ENCODE data around the gene CTU1. TPM values are rescaled to one million over a fixed set of nuclear protein-coding genes. Genes with fewer than 3 reads are reported as not detected.
A peak's percentile ranks its signal among the peaks of the same experiment; 100 is the strongest.

CTU1 gene
- total and polyA plus RNA-seq, 10 of the 15 experiments (the other 5 are each of a cell fraction or from before 2014, with no cell fraction given), result 0.02 to 10.5 (median 3.0) TPM; not detected in 1

GRCh38 chr19:51093510-51094345, 14.5 kb downstream of the CTU1 start:
- in situ Hi-C loops (cut with MboI) (loop anchor here (10.0 kb wide), 1 partner anchor 159 kb away; no protein-coding TSS in a partner anchor), intact Hi-C loops (cut with micrococcal nuclease; ENCODE audit: unreplicated experiment) (loop anchor here (5.0 kb wide), 1 partner anchor 161 kb away; no protein-coding TSS in a partner anchor)
- Histone ChIP-seq H3K4me1 (ENCODE audit: control insufficient read depth, insufficient read depth, low read length) (no peaks in the 10 kb centered on the region), H3K27ac (ENCODE audit: control insufficient read depth, insufficient read depth) (no peak overlapping the region), H3K4me3 (no peak overlapping the region), H3K36me3 (ENCODE audit: control insufficient read depth in 2 of 2, insufficient read depth in 2 of 2, low read length in 1 of 2) (peaks cover 0 to 4% of the 10 kb centered on the region in 2 experiments; a peak in 2 of 4 replicates), H2AFZ (ENCODE audit: control insufficient read depth, low read depth, low read length) (no peak overlapping the region), H3K79me2 (ENCODE audit: control insufficient read depth, insufficient read depth, low read length) (no peaks in the 10 kb centered on the region), H3K9me3 (replicated peaks; ENCODE audit: control insufficient read depth, insufficient read depth, low read length) (no peaks in the 10 kb centered on the region), H4K20me1 (ENCODE audit: control insufficient read depth, insufficient read depth) (no peaks in the 10 kb centered on the region; the same call in 1 of the 2 replicates), H3K9ac (ENCODE audit: control insufficient read depth, insufficient read depth, low read length) (no peak overlapping the region), H3K4me2 (ENCODE audit: control insufficient read depth, insufficient read depth) (no peak overlapping the region), H3K27me3 (replicated peaks in 1 of 2; ENCODE audit: control insufficient read depth in 2 of 2, insufficient read depth in 2 of 2, low read length in 1 of 2) (no peaks in the 10 kb centered on the region)
- ChIA-PET POLR2A (no interaction called here), SMC1A (ENCODE audit: uncharacterized antibody, unreplicated experiment) (no interaction called here), CTCF (no interaction called here), RAD21 (ENCODE audit: unreplicated experiment) (no interaction called here)
- ATAC-seq, result no peak
- 75% methylated on average over 22 of the region's 22 CpGs for WGBS (ENCODE audit: insufficient coverage, insufficient replicate concordance, low lambda C conversion rate, missing lambda C conversion rate)
- no peak for DNase-seq (ENCODE audit: low read depth, low spot score)
- no peak for FAIRE-seq
- no TSS peak for BruUV-seq (replicated peaks)
- no peak for TF ChIP-seq SP1 (IDR thresholded peaks at IDR 0.05; ENCODE audit: low read depth, low read length)
- TF ChIP-seq, protein P1, sequence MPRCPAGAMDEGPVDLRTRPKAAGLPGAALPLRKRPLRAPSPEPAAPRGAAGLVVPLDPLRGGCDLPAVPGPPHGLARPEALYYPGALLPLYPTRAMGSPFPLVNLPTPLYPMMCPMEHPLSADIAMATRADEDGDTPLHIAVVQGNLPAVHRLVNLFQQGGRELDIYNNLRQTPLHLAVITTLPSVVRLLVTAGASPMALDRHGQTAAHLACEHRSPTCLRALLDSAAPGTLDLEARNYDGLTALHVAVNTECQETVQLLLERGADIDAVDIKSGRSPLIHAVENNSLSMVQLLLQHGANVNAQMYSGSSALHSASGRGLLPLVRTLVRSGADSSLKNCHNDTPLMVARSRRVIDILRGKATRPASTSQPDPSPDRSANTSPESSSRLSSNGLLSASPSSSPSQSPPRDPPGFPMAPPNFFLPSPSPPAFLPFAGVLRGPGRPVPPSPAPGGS (IDR thresholded peaks at IDR 0.05; ENCODE audit: borderline replicate concordance, insufficient read depth, low read depth, low read length, poor library complexity, severe bottlenecking), result peak; percentile 47

DNA sequence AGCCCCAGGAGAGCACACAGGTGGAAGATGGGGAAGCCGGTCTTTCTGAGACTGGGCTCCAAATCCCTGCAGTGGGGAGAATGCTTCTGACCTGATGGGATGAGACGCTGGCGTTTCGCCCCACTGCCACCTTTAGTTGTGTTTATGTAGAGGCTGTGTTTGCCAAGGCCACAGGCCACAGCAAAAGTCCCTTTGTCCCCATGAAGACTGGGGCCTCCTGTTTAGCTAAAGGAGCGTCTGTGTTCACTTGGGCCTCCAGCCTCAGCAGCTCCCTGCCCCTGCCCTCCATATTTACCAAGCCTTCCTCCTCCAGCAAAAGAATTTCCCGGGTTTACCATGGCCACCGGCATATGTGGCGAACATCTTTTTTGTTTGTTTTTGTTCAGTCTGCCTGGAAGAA, 15.1 kb downstream of the CTU1 start:
- in situ Hi-C loops (cut with MboI), result loop anchor here (10.0 kb wide), 1 partner anchor 158 kb away; no protein-coding TSS in a partner anchor
- ChIA-PET RAD21 (ENCODE audit: unreplicated experiment) (no interaction called here), CTCF (no interaction called here), SMC1A (ENCODE audit: uncharacterized antibody, unreplicated experiment) (no interaction called here), POLR2A (no interaction called here)
- no peak overlapping the region for H3K9ac ChIP-seq (ENCODE audit: control insufficient read depth, insufficient read depth, low read length)
- 79% methylated on average over 8 of the region's 8 CpGs for WGBS (ENCODE audit: insufficient coverage, insufficient replicate concordance, low lambda C conversion rate, missing lambda C conversion rate)
- no peak for ATAC-seq
- no peaks in the 10 kb centered on the region for H3K4me1 ChIP-seq (ENCODE audit: control insufficient read depth, insufficient read depth, low read length)
- no peak overlapping the region for H3K4me2 ChIP-seq (ENCODE audit: control insufficient read depth, insufficient read depth)
- peaks cover 0 to 4% of the 10 kb centered on the region in 2 experiments; a peak in 2 of 4 replicates for H3K36me3 ChIP-seq (ENCODE audit: control insufficient read depth in 2 of 2, insufficient read depth in 2 of 2, low read length in 1 of 2)
- H3K27ac ChIP-seq (ENCODE audit: control insufficient read depth, insufficient read depth), result no peak overlapping the region
- H3K4me3 ChIP-seq, result no peak overlapping the region
- no peaks in the 10 kb centered on the region; the same call in 1 of the 2 replicates for H4K20me1 ChIP-seq (ENCODE audit: control insufficient read depth, insufficient read depth)
- H3K9me3 ChIP-seq (replicated peaks; ENCODE audit: control insufficient read depth, insufficient read depth, low read length), result no peaks in the 10 kb centered on the region
- FAIRE-seq, result no peak
- no peaks in the 10 kb centered on the region for H3K27me3 ChIP-seq (replicated peaks in 1 of 2; ENCODE audit: control insufficient read depth in 2 of 2, insufficient read depth in 2 of 2, low read length in 1 of 2)
- no peak overlapping the region for H2AFZ ChIP-seq (ENCODE audit: control insufficient read depth, low read depth, low read length)
- no peak for DNase-seq (ENCODE audit: low read depth, low spot score)
- H3K79me2 ChIP-seq (ENCODE audit: control insufficient read depth, insufficient read depth, low read length), result no peaks in the 10 kb centered on the region
- no TSS peak for BruUV-seq (replicated peaks)
- intact Hi-C loops (cut with micrococcal nuclease; ENCODE audit: unreplicated experiment), result loop anchor here (5.0 kb wide), 1 partner anchor 161 kb away; no protein-coding TSS in a partner anchor
- TF ChIP-seq HDAC6 (IDR thresholded peaks at IDR 0.05; ENCODE audit: unreplicated experiment) (no peak), TCF12 (IDR thresholded peaks at IDR 0.05; ENCODE audit: low read depth, low read length) (no peak), CHD2 (IDR thresholded peaks at IDR 0.05; ENCODE audit: borderline replicate concordance, low read depth, low read length) (no peak), GATAD2B (conservative IDR thresholded peaks at IDR 0.05; ENCODE audit: low read depth) (no peak)
- TF ChIP-seq, protein P2, sequence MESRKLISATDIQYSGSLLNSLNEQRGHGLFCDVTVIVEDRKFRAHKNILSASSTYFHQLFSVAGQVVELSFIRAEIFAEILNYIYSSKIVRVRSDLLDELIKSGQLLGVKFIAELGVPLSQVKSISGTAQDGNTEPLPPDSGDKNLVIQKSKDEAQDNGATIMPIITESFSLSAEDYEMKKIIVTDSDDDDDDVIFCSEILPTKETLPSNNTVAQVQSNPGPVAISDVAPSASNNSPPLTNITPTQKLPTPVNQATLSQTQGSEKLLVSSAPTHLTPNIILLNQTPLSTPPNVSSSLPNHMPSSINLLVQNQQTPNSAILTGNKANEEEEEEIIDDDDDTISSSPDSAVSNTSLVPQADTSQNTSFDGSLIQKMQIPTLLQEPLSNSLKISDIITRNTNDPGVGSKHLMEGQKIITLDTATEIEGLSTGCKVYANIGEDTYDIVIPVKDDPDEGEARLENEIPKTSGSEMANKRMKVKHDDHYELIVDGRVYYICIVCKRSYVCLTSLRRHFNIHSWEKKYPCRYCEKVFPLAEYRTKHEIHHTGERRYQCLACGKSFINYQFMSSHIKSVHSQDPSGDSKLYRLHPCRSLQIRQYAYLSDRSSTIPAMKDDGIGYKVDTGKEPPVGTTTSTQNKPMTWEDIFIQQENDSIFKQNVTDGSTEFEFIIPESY (IDR thresholded peaks at IDR 0.05), result no peak
- TF ChIP-seq, protein P3, sequence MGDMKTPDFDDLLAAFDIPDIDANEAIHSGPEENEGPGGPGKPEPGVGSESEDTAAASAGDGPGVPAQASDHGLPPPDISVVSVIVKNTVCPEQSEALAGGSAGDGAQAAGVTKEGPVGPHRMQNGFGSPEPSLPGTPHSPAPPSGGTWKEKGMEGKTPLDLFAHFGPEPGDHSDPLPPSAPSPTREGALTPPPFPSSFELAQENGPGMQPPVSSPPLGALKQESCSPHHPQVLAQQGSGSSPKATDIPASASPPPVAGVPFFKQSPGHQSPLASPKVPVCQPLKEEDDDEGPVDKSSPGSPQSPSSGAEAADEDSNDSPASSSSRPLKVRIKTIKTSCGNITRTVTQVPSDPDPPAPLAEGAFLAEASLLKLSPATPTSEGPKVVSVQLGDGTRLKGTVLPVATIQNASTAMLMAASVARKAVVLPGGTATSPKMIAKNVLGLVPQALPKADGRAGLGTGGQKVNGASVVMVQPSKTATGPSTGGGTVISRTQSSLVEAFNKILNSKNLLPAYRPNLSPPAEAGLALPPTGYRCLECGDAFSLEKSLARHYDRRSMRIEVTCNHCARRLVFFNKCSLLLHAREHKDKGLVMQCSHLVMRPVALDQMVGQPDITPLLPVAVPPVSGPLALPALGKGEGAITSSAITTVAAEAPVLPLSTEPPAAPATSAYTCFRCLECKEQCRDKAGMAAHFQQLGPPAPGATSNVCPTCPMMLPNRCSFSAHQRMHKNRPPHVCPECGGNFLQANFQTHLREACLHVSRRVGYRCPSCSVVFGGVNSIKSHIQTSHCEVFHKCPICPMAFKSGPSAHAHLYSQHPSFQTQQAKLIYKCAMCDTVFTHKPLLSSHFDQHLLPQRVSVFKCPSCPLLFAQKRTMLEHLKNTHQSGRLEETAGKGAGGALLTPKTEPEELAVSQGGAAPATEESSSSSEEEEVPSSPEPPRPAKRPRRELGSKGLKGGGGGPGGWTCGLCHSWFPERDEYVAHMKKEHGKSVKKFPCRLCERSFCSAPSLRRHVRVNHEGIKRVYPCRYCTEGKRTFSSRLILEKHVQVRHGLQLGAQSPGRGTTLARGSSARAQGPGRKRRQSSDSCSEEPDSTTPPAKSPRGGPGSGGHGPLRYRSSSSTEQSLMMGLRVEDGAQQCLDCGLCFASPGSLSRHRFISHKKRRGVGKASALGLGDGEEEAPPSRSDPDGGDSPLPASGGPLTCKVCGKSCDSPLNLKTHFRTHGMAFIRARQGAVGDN (IDR thresholded peaks at IDR 0.05), result no peak

Data from GM12878 (cell line).